Measurements from ENCODE around the gene MTMR1.

DNA sequence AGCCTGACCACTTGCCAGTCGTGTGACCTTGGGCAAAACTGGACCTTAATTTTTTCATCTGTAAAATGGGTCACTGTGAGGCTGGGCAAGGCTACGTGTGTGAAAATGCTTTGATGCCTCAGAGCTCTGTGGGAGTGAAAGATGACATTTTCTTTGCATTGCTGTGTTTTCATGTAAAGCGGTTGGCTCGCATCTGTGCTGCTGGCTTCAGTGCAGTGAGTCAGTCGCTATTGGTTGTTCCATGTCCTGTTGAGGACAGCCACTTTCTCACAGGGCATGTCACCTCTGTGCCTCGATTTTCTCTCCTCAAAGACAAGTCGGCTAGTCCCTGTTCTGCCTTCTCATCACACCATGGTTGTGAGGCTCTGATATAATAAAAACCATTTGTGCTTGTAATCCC, 4.4 kb downstream of the MTMR1 start:
- TF ChIP-seq, protein P1, sequence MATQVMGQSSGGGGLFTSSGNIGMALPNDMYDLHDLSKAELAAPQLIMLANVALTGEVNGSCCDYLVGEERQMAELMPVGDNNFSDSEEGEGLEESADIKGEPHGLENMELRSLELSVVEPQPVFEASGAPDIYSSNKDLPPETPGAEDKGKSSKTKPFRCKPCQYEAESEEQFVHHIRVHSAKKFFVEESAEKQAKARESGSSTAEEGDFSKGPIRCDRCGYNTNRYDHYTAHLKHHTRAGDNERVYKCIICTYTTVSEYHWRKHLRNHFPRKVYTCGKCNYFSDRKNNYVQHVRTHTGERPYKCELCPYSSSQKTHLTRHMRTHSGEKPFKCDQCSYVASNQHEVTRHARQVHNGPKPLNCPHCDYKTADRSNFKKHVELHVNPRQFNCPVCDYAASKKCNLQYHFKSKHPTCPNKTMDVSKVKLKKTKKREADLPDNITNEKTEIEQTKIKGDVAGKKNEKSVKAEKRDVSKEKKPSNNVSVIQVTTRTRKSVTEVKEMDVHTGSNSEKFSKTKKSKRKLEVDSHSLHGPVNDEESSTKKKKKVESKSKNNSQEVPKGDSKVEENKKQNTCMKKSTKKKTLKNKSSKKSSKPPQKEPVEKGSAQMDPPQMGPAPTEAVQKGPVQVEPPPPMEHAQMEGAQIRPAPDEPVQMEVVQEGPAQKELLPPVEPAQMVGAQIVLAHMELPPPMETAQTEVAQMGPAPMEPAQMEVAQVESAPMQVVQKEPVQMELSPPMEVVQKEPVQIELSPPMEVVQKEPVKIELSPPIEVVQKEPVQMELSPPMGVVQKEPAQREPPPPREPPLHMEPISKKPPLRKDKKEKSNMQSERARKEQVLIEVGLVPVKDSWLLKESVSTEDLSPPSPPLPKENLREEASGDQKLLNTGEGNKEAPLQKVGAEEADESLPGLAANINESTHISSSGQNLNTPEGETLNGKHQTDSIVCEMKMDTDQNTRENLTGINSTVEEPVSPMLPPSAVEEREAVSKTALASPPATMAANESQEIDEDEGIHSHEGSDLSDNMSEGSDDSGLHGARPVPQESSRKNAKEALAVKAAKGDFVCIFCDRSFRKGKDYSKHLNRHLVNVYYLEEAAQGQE (IDR thresholded peaks at IDR 0.05; ENCODE audit: insufficient read depth in 1 of 2, low read depth in 2 of 2, low read length in 1 of 2): no peak
- TF ChIP-seq, protein P2, sequence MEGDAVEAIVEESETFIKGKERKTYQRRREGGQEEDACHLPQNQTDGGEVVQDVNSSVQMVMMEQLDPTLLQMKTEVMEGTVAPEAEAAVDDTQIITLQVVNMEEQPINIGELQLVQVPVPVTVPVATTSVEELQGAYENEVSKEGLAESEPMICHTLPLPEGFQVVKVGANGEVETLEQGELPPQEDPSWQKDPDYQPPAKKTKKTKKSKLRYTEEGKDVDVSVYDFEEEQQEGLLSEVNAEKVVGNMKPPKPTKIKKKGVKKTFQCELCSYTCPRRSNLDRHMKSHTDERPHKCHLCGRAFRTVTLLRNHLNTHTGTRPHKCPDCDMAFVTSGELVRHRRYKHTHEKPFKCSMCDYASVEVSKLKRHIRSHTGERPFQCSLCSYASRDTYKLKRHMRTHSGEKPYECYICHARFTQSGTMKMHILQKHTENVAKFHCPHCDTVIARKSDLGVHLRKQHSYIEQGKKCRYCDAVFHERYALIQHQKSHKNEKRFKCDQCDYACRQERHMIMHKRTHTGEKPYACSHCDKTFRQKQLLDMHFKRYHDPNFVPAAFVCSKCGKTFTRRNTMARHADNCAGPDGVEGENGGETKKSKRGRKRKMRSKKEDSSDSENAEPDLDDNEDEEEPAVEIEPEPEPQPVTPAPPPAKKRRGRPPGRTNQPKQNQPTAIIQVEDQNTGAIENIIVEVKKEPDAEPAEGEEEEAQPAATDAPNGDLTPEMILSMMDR (IDR thresholded peaks at IDR 0.05): no peak
